Measurements from ENCODE around the gene MTHFD1L. TPM values are rescaled to one million over a fixed set of nuclear protein-coding genes. Genes with fewer than 3 reads are reported as not detected.
"Not testable (repeated sequence)": the region's sequence is repeated elsewhere in the genome, so short reads cannot be mapped to it uniquely, and the experiment has no call there.

The MTHFD1L gene
- total RNA-seq, 3 donors from 2014 or later = 3.5 to 15.1 (median 11.0) TPM

DNA sequence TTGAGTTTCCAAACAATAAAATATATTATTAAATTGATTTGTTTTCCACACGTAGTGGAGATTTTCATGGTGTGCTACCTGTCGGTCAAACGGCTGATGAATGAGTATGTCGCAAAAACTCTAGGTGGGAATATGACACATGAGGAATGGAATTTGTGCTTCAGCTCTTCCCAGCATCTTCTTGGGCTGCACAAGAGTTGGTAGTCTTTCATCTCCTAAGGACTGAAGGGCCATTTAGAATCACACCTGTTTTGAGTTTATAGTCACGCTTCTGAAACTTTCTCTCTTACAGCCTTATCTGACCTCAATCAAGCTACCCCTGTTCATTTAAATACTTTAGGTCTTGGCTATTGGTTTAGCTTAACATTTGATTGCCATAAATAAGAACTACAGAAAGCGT is 216.6 kb downstream of the MTHFD1L start:
- intact Hi-C loops (cut with DNase I; ENCODE audit: low total_unique reads) = no loop called here
- Histone ChIP-seq H3K9me3 (no peaks in the 10 kb centered on the region), H3K4me1 (no peaks in the 10 kb centered on the region), H3K27ac (no peak overlapping the region), H3K36me3 (no peaks in the 10 kb centered on the region), H3K4me3 (no peak overlapping the region), H3K27me3 (no peaks in the 10 kb centered on the region)
- no peak for DNase-seq (ENCODE audit: low spot score in 2 of 2)
- TF ChIP-seq, protein P1, sequence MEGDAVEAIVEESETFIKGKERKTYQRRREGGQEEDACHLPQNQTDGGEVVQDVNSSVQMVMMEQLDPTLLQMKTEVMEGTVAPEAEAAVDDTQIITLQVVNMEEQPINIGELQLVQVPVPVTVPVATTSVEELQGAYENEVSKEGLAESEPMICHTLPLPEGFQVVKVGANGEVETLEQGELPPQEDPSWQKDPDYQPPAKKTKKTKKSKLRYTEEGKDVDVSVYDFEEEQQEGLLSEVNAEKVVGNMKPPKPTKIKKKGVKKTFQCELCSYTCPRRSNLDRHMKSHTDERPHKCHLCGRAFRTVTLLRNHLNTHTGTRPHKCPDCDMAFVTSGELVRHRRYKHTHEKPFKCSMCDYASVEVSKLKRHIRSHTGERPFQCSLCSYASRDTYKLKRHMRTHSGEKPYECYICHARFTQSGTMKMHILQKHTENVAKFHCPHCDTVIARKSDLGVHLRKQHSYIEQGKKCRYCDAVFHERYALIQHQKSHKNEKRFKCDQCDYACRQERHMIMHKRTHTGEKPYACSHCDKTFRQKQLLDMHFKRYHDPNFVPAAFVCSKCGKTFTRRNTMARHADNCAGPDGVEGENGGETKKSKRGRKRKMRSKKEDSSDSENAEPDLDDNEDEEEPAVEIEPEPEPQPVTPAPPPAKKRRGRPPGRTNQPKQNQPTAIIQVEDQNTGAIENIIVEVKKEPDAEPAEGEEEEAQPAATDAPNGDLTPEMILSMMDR (IDR thresholded peaks at IDR 0.05) = no peak
- TF ChIP-seq POLR2AphosphoS5 (IDR thresholded peaks at IDR 0.05) (no peak), POLR2A (IDR thresholded peaks at IDR 0.05) (no peak)

DNA sequence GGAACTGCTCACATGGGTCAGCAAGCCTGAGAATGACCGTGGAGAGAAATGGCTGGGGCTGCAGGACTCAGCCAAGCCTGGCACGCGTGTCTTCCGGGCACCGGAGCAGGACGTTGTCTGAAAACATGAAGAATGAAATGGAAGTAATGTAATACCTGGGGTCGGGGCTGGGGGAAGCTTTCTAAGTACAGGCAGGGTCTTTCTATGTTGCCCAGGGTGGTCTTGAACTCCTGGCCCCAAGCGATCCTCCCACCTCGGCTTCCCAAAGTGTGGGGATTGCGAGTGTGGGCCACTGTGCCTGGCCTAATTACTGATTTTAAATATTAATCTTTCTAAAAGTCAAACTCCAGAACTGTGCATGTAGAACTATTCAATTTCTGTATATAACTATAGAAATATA is 218.8 kb downstream of the MTHFD1L start:
- Histone ChIP-seq H3K27ac (no peak overlapping the region), H3K4me1 (no peaks in the 10 kb centered on the region), H3K4me3 (no peak overlapping the region), H3K27me3 (no peaks in the 10 kb centered on the region), H3K36me3 (no peaks in the 10 kb centered on the region), H3K9me3 (no peaks in the 10 kb centered on the region)
- TF ChIP-seq POLR2A (IDR thresholded peaks at IDR 0.05) (no peak), POLR2AphosphoS5 (IDR thresholded peaks at IDR 0.05) (no peak)
- TF ChIP-seq, protein P1 (IDR thresholded peaks at IDR 0.05) = no peak
- no peak for DNase-seq (ENCODE audit: low spot score in 2 of 2)
- intact Hi-C loops (cut with DNase I; ENCODE audit: low total_unique reads) = no loop called here

DNA sequence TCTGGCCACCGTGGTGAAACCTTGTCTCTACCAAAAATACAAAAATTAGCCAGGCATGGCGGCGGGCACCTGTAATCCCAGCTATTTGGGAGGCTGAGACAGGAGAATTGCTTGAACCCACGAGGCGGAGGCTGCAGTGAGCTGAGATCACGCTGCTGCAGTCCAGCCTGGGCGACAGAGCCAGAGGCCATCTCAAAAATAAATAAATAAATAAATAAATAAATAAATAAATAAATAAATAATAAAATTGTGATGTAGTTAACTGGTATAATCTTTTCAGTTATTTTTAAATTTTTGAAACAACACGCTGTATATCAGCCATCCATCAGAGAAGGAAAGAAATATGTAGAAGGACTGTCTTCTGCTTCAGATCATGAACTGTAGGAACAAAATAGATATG is 221.6 kb downstream of the MTHFD1L start:
- H3K27me3 ChIP-seq; H3K4me1 ChIP-seq; H3K27ac ChIP-seq; DNase-seq (ENCODE audit: low spot score in 2 of 2); H3K4me3 ChIP-seq; intact Hi-C loops (cut with DNase I; ENCODE audit: low total_unique reads); H3K36me3 ChIP-seq; H3K9me3 ChIP-seq: not testable (repeated sequence)

DNA sequence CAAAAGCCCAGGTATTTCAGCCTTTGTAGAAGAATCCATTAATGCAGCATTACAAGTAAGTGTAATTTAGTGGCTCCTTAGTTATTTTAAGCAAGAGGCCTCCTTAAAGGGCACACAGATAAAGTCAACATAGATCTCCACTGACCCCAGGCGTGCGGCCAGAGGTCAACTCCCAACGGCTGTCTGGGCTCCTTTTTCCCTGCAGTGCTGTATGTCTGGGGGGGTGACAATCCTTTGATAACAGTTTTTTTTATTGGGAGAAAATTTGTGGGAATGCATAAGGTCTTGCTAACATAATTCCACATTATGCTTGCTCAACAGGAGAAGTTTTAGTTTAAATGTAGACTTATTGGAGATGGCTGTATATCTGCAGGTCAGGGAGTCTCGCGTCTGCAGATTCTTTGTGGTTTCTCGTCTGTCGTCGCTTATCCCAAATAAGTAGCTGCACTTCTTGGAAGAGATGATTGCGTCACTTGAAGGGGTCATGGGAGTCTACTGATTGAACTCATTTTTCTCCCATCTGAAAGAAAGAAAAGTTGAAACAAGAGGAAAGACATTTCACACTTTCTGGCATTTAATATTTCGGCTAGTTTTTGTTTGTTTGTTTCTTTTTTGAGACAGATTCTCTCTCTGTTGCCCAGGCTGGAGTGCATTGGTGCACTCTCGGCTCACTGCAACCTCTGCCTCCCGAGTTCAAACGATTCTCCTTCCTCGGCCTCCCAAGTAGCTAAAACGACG is 222.5 kb downstream of the MTHFD1L start:
- H3K4me3 ChIP-seq = no peak overlapping the region
- H3K27ac ChIP-seq = no peak overlapping the region
- no peak for TF ChIP-seq POLR2A (IDR thresholded peaks at IDR 0.05)
- TF ChIP-seq, protein P1 (IDR thresholded peaks at IDR 0.05) = no peak
- peak in 1 of 3 donors; percentile 65 for TF ChIP-seq POLR2AphosphoS5 (IDR thresholded peaks at IDR 0.05)
- H3K4me1 ChIP-seq = no peaks in the 10 kb centered on the region
- no peaks in the 10 kb centered on the region for H3K9me3 ChIP-seq
- H3K27me3 ChIP-seq = no peaks in the 10 kb centered on the region
- H3K36me3 ChIP-seq = no peaks in the 10 kb centered on the region
- intact Hi-C loops (cut with DNase I; ENCODE audit: low total_unique reads) = no loop called here
- no peak for DNase-seq (ENCODE audit: low spot score in 2 of 2)

DNA sequence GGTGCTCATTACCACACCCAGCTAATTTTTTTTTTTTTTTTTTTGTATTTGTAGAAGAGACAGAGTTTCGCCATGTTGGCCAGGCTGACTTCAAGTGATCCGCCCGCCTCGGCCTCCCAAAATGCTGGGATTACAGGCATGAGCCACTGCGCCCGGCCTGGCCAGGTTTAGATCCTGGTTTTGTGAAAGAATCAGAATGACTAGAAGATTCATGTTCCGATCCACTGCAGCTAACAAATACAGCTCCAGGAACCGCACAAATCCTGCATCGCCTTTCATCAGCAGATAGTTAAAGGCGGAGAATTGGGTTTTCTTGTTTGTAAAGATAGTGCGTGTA is 223.1 kb downstream of the MTHFD1L start:
- Histone ChIP-seq H3K27ac (peak overlapping the region in 1 of 2 donors; percentile 0), H3K27me3 (no peaks in the 10 kb centered on the region)
- TF ChIP-seq, protein P1 (IDR thresholded peaks at IDR 0.05) = no peak
- no peak for TF ChIP-seq POLR2A (IDR thresholded peaks at IDR 0.05)
- TF ChIP-seq POLR2AphosphoS5 (IDR thresholded peaks at IDR 0.05) = no peak

More for the DNA sequence above, 223.1 kb downstream of the MTHFD1L start:
- Histone ChIP-seq H3K36me3 (no peaks in the 10 kb centered on the region), H3K4me1 (no peaks in the 10 kb centered on the region), H3K4me3 (no peak overlapping the region), H3K9me3 (no peaks in the 10 kb centered on the region)
- intact Hi-C loops (cut with DNase I; ENCODE audit: low total_unique reads) = no loop called here
- no peak for DNase-seq (ENCODE audit: low spot score in 2 of 2)
